ENCODE measurements around the gene LRP2. TPM values are rescaled to one million over a fixed set of nuclear protein-coding genes. Genes with fewer than 3 reads are reported as not detected.

Gene LRP2
- total RNA-seq, 1 donor from 2014 or later = not detected

DNA sequence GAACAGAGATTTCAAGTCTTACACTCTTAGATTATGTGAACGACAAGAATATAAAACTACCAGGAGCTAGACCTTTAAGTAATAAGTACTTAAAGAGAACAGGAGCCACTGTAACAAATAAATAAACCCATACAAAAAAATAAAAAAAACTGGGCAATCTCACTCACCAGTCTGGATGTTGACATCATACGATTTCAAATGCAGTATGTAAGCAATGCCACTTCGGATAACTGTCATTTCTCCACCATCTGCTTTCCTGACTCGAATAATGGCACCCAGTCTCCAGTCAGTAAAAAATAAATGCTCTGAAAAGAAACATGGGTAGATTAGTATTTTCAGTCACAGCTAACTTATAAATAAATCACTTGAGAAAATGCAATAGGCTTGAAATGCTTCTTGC, 115.1 kb downstream of the LRP2 start:
- no peak for DNase-seq (ENCODE audit: low spot score)

DNA sequence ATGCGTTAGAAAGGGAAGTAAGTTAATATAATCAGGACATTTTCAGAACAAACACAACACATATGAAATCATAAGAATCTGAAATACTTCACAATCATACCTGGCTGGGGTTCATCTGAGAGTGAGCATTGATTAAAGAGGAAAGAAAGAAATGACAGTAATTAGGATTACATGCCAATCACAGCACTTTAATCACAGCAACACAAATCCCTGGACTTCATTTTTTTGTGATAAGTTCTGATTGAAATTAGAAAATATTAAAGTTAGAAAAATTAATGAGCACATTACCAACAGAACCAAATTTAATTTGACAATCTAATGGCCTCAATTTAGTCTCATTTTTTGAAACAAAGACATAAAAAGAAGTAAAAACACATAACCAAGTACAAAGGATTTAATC, 121.9 kb downstream of the LRP2 start:
- no peak for DNase-seq (ENCODE audit: low spot score)

DNA sequence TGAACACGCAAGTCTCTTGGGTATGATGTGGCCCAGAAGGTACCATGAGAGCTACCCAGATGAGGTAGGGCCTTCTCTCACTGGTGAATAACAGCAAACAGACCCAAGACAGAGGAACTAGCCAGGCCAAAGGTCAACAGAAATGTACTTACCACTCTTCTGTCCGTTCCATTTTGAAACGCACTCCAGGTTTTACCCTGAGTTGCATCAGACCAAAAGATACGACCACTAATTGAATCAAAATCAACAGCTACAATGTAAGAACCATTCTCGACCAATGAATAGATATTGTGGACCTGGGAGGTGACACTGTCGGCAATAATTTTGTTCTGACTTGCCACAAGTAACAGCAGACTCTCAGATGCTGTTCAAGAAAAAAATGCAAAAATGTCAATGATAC, 124.4 kb downstream of the LRP2 start:
- DNase-seq (ENCODE audit: low spot score) = no peak

DNA sequence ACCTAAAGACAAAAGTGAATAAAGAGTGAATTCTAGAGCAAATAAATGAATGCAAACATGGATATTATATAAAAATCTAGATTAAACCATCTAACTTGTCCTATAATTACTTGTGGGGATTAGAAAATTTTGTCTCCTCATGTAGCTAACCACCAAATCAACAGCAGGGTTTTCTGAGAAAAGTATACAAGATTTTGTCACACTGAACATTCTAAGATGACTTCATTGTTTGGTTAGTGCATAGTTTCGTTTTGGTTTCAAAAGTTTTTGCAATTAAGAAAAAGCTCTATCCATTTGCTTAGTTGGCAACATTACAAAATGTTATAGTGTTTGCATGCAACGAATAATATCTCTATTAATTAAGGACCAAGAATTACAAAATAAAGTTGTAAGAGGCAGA, 125.0 kb downstream of the LRP2 start:
- no peak for DNase-seq (ENCODE audit: low spot score)

DNA sequence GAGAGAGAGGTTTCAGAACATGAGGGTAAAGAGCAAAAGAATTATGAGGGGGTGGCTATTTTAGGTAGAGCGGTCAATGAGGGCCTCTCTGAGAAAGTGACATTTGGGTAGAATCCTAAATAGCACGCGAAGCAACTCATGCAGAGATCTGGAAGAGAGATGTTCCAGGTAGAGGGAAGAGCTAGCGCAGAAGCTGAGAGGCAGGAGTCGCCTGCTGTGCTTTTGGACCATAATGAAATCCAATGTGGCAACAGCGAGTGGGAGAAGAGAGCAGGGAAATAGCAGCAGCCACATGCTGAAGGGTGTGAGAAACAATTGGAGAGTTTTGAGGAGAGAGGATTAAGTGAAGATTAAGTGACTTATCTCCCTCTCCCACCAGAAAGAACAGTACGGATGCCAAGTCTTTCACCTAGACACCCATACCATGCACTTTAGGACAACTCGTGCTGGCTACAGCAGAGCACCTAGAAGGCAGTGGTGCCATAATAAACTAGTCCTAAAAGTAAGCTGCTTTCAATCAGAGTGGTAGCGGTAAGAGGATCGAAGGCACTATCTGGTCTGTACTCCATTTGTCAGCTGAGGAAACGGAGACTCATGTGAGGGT, 129.7 kb downstream of the LRP2 start:
- DNase-seq (ENCODE audit: low spot score) = no peak

DNA sequence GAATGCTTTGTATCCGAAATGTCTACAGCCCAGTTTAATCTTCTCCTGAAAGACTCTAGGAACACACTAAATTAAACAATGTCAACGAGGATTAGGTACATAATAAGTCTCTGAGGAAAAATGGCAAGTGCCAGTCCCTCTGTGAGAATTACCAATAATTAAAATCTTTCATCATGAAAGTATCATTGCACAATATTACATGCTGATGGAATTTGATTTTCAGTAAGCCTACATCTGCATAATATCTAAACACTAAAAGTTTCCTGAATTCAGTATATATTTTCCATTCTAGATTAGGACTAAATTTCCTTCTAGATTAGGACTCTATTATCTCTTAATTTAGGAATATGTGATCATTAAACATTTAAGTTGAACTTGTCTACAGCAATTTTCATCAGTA, 132.1 kb downstream of the LRP2 start:
- DNase-seq (ENCODE audit: low spot score) = no peak

DNA sequence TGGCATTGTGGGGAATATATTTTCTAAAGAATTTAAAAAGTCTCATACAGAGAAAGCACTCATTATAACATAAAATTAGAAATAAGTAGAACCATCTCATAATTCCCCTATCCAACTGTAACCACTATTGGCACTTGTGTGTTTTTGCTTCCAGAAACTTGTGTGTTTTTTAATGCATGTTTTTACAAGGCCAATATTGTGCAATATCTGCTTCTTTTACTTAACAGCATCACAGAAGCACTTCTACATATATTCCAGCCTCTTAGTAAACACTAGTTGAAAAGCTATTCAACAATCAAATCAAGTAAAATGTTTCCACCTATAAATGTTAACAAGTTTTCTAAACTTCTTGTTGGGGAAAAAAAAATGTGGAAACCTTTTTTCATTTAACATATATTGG, 132.7 kb downstream of the LRP2 start:
- DNase-seq (ENCODE audit: low spot score) = no peak

DNA sequence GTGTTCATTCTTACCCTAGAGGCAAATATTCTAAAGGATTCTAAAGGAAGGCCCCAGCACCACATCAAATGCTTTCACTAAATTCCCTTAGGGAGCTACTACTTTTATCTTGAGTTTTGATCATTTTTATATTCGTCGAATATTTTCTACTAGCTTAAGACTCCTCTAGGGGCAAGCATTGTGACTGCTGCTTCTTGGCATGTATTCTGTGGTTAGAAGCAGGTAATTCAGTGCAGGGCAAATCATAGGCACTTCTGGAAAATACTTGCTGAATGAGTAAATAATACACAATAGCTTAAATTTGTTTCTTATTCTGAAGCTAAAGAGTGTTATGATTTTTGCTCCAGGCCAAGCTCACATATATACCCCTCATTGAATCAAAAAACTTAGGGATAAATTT, 136.4 kb downstream of the LRP2 start:
- DNase-seq (ENCODE audit: low spot score) = no peak

DNA sequence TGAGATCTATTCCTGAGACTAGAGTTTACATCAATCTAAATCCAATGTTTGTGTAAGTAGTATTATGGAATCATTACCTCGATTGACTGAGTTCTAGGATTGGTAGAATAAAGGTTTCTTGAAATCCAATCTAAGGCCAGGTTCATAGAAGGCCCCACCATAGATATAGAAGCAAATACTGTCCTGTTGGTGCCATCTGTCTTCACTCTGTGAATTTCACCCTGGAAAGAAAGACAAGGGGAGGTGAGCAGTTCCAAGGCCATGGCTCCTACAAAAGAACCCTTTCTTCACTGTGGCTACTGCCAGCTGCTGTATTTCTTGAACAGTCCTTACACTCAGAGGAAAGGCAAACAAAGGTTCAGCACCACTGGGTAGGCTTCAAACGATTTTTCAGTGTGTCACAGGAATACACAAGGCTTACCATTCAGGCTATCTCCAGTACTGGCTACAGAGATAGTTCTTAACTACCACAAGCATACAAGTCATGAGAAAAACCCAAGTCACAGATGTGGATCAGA, 137.0 kb downstream of the LRP2 start:
- DNase-seq (ENCODE audit: low spot score) = no peak

DNA sequence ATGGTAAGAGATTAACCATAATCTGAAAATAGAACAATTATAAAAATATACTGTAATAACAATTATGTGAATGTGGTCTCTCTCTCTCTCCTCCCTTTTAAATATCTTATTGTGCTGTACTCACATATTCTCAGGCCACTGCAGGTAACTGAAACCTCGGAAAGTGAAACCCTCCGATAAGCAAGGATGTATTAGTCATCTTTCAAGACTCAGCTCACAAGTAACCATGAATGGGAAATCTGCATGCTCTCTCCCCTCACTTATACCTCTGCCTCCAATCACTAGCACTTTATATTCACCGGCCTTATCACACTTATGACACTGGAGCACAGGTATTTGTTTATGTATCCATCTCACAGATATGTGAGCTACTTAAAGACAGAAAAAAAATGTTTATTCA, 139.7 kb downstream of the LRP2 start:
- no peak for DNase-seq (ENCODE audit: low spot score)

DNA sequence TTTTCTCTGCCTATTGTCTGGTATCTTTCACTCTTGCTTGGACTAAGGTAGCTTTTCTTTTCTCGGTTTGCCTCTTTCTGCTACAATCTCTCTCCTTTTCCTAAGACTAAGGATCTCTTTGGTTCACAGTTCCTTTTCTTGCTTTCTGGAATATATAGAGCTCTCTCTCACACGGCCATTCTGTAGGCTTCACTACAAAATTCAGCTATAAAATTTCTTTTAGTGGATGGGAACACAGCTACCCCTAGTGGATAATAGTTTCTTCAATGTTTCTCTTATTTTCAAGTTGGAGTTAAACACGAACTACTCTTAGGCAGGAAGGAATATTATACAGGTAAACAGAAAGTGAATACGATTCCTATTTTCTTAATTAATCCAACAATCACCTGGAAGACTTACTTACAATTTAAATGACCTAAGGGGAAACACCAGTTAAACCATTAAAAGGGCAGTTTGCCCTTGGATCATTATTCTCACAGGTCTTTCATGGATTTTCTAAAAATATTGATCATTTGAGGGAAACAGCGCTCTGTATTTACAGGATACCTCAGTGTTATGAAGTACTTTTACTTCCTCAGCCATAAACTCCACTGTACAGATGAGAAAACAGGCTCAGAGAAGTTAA, 140.5 kb downstream of the LRP2 start:
- DNase-seq (ENCODE audit: low spot score) = no peak

DNA sequence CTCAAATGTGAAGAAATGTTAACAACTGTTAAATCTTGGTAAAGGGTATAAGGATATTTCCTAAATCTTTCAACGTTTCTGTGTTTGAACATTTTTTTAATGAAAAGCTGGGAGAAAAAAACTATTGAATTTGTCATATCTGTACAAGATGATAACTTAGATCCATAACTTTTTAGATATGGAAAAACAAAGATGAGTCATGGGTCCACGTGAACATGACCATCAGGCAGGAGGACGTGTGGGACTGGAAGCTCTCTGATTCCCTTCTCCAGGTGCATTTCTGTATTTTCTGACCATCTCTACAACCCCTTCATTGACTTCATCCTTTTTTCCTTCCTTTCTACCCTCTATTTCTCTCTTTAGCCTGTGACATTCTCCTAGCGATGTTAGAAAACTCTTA, 151.4 kb downstream of the LRP2 start:
- no peak for DNase-seq (ENCODE audit: low spot score)

DNA sequence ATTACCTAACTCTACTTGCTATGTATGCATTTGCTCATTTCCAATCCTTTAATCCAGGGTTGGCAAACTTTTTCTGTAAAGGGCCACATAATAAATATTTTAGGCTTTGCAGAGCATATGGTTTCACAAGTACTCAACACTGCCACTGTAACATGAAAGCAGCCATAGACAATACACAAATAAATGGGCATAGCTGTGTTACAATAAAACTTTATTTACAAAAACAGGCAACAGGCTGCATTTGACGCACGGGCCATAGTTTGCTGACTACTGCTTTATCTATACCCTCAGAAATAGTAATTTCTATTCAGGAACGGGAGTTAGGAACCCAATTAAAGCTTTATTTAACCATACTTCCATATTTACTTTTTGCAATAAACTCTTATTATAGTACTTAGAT, 154.3 kb downstream of the LRP2 start:
- DNase-seq (ENCODE audit: low spot score) = no peak

DNA sequence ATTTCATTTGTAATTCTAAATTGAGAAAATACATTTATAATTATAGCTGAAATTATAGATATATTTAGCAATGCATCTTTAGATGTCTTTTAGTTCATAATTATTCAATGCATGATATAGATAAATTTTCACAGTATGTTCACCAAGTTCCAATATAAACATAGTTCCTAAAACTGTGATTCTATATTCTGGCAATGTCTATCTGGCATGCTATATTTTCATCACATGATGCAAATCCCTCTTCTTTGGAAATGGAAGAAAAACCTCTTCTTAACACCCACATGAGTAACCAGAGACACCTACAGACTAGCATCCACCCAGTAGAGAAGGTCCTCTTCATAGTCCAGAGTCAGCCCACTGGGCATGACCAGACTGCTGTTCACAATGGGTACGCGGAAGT, 157.2 kb downstream of the LRP2 start:
- DNase-seq (ENCODE audit: low spot score) = no peak

DNA sequence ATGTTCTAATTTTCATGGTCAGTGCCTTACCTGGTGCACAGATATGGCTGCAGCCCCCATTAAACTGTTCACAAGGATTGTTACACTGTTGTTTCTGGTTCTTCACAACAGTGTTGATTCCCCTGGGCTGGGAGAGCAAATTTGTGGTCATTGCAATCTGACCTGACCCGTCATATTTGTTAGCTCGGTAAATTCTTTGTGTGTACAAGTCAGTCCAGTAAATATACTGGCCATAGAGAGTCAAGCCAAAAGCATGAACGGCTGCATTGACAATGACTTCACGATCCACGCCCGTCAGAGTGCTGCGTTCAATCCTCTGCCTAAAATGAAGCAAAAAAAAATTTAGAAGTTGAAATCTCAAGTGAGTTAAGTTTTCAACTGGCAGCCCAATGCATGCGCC, 158.4 kb downstream of the LRP2 start:
- DNase-seq (ENCODE audit: low spot score) = no peak

DNA sequence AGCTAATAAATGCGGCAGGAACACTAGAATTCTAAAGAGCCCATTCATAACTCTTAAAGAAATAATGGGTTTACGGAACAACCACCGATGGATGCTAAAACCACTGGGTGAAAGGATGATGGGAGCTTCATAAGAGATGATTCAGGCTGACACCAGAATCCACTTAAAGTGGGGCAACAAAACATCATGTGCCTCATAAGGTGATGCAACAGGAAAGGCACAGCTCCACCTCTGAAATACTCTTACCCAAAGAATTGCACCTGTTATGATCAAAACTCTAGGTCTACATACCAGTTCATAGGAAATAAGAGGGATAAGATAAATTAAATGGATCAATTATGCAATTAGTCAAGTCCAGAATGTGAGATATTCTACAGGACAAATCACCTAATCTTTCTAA, 161.6 kb downstream of the LRP2 start:
- DNase-seq (ENCODE audit: low spot score) = no peak

DNA sequence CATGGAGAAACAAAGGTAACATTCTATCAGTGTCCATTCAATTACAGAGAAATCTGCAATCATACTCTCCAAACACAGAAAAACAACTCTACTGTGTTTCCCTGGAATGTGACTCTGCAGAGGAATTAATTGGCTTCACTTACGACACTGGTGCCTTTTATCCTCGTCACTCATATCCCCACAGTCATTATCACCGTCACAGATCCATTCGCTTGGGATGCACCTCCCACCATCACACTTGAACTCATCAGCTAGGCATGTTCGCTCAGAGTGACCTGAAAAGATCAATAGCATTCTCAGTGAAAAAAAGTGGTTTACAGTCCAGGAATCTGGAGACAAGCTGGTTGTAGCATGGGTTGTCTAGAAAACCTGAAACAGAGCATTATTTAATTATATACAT, 168.7 kb downstream of the LRP2 start:
- no peak for DNase-seq (ENCODE audit: low spot score)

DNA sequence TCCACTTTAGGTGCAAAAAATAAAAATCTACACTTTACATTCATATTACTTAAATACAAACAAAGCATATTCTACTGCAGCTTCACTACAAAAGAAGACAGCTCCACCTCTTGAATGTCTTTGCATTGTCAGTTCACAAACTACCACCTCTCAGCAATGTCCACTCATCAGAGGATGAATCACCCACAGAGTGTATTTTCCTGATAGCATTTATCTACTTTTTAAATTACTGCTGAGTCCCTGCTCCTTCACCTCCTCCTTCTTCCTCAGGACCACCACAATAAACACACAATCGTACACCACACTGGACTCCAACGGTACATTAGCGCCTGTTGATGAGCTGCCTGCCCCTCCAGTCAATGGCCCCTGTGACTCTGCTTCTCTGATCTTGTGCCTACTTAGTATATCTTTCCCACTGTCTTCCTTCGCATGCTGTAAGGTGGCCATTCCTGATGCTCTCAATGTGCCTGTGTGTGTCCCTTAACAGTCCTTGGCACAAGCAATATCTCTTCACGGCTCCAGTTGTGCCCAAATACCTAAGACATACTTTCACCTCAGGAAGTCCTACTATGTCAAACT, 172.0 kb downstream of the LRP2 start:
- DNase-seq (ENCODE audit: low spot score) = no peak

DNA sequence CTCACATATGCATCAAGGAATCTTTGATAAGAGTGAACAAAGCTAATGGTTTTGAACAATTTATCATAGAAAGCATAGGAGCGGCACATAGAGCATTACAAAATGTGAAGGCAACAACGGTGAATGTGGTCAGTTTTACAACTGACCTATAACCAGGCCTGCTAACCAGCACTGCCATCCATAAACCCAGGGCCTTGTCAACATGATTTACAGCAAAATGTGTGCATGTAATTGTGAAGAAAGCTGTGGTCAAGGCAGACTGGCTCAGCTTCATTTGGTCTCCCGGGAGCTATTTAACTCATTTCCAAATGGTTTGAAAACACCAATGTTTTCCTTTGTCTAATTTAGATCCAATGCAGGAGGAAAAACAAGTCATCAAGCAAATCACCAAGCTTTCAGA, 173.2 kb downstream of the LRP2 start:
- no peak for DNase-seq (ENCODE audit: low spot score)

DNA sequence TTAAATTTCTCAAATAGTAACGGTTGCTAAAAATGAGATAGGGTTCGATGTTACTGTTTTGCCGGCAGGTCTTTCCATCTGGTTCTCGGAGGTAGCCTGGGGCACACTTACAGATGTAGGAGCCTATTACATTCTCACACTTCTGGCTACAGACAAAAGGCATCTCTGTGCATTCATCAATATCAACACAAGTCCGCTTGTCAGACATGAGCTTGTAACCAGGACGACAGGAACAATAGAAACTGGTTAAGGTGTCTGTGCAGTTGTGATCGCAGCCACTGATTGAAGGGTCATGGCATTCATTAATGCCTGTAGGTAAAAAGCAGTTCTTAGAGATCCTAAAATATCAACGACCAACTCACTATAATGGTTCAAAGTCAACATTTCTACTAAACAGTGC, 176.6 kb downstream of the LRP2 start:
- no peak for DNase-seq (ENCODE audit: low spot score)

DNA sequence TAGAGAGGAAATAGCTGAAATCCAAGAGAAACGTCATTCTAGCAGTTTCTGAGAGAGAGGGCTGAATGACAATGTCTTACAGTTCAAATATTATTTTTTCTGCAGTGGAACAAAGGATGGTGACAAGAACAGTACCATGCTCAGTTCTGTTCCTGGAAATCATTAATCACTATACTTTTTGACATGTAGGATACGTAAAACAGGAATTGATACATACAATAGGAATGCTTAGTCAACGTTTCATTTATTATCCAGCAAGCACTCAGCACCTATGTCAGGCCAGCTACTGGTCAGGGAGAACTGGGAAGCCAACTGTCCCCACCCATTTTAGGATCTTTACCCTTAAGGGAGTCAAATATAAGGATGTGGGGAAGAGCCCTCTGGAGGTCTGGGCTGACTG, 178.3 kb downstream of the LRP2 start:
- DNase-seq (ENCODE audit: low spot score) = no peak

DNA sequence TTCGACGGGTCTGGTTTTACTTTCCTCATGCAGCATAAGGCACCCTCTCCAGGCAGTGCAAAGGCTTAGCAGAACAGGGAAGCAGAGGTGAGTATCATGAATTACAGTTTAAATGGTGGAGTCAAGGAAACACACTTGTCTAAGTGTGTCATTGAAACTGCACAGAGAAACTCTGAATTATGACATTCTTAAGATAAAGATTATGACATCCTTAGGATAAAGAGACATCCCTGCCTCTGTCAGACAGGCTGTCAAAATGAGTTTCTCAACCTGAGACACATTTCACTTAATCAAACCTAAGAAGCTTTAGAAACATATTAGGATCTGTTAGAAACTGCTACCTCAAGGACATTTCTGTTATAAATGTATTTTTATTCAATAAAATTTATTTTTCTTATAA, 179.8 kb downstream of the LRP2 start:
- no peak for DNase-seq (ENCODE audit: low spot score)

DNA sequence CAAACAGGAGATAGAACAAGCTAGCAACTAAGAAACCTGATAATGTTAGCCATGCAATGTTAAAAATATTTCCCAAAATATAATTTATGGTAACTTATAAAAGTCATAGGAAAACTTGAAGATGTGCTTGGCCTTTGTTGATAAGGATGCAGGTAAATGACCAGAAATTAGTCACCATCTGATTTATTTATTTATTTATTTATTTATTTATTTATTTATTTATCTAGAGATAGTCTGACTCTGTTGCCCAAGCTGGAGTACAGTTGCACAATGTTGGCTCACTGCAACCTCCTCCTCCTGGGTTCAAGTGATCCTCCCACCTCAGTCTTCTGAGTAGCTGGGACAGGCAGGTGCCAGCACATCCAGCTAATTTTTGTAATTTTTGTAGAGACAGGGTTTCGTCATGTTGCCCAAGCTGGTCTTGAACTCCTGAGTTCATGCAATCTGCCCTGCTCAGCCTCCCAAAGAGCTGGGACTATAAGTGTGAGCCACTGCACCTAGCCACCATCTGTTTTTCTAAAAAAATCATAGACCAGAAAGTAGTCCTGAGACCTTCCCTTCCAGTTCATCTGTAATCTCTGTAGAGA, 183.4 kb downstream of the LRP2 start:
- DNase-seq (ENCODE audit: low spot score) = no peak
